ENCODE measurements around the gene CDC16. TPM values are rescaled to one million over a fixed set of nuclear protein-coding genes. Genes with fewer than 3 reads are reported as not detected.
A peak's percentile ranks its signal among the peaks of the same experiment; 100 is the strongest.

Gene CDC16
- total and polyA plus RNA-seq, 4 experiments from 2014 or later: 12.9 to 87.9 (median 53.7) TPM

- Mint-ChIP-seq H3K27me3 (no peaks in the 10 kb centered on the region), H3K36me3 (peaks cover 0 to 4% of the 10 kb centered on the region in 2 donors), H3K9me3 (no peaks in the 10 kb centered on the region), H3K27ac (peak overlapping the region; percentile 74 to 98 (median 89)), H3K4me1 (peaks cover 21 to 37% (median 31%) of the 10 kb centered on the region in 4 donors), H3K4me3 (peak overlapping the region; percentile 79 to 95 (median 93))
- Histone ChIP-seq H3K27me3 (ENCODE audit: insufficient read depth, low read length) (no peaks in the 10 kb centered on the region), H3K27ac (ENCODE audit: low read depth, low read length) (peak overlapping the region; percentile 79), H3K36me3 (ENCODE audit: insufficient read depth, low read length) (no peaks in the 10 kb centered on the region), H3K9me3 (ENCODE audit: control insufficient read depth in 1 of 2, low read length in 2 of 2) (no peaks in the 10 kb centered on the region), H3K4me3 (ENCODE audit: low read length in 2 of 2) (peak overlapping the region; percentile 12 to 88), H3K4me1 (ENCODE audit: insufficient read depth, low read length) (peaks cover 48% of the 10 kb centered on the region)
- POLR2A ChIA-PET (ENCODE audit: partially characterized antibody): interaction anchor here (1.7 to 4.1 kb wide), 2 partner anchors 15 to 32 kb away, joined by 3 to 24 read pairs; partner anchors contain the start of gene UPF3A
- intact Hi-C loops (cut with micrococcal nuclease): no loop called here
- DNase-seq: peak in 1 of 5 donors; percentile 41
- CTCF ChIA-PET (ENCODE audit: partially characterized antibody): interaction anchor here (0.8 kb wide), 1 partner anchor 33 kb away, joined by 5 read pairs; no protein-coding TSS in a partner anchor
Measured at GRCh38 chr13:114313061-114313860, 78.6 kb downstream of the CDC16 start.

GRCh38 chr13:114314074-114314912, 79.6 kb downstream of the CDC16 start, which contains the start of gene CHAMP1:
Gene CHAMP1, plus strand, starts transcription at chr13:114314503. Its CDS starts 9,340 bp downstream, at chr13:114323843.
- DNase-seq: peak; percentile 88 to 90 (median 89)
- H3K9me3 ChIP-seq (ENCODE audit: control insufficient read depth in 1 of 2, low read length in 2 of 2): no peaks in the 10 kb centered on the region
- intact Hi-C loops (cut with micrococcal nuclease): loop anchor here (1.0 kb wide), 1 partner anchor 33 kb away; the partner anchor contains the start of gene UPF3A
- Mint-ChIP-seq H3K9me3 (no peaks in the 10 kb centered on the region), H3K4me3 (peak within 1 kb of the TSS; percentile 86 to 95 (median 93)), H3K27ac (peak within 1 kb of the TSS; percentile 84 to 98 (median 90)), H3K36me3 (peaks cover 0 to 6% of the 10 kb centered on the region in 2 donors), H3K4me1 (peaks cover 28 to 48% (median 40%) of the 10 kb centered on the region in 4 donors), H3K27me3 (no peaks in the 10 kb centered on the region)
- H3K27ac ChIP-seq (ENCODE audit: low read depth, low read length): peak within 1 kb of the TSS; percentile 79
- no peaks in the 10 kb centered on the region for H3K36me3 ChIP-seq (ENCODE audit: insufficient read depth, low read length)
- H3K27me3 ChIP-seq (ENCODE audit: insufficient read depth, low read length): no peaks in the 10 kb centered on the region
- CTCF ChIA-PET (ENCODE audit: partially characterized antibody): interaction anchor here (0.8 kb wide), 1 partner anchor 34 kb away, joined by 5 read pairs; no protein-coding TSS in a partner anchor
- POLR2A ChIA-PET (ENCODE audit: partially characterized antibody): interaction anchor here (1.1 to 4.1 kb wide), 4 partner anchors 14 to 45 kb away, joined by 3 to 24 read pairs (median 6); partner anchors contain the start of gene UPF3A
- peaks cover 58% of the 10 kb centered on the region for H3K4me1 ChIP-seq (ENCODE audit: insufficient read depth, low read length)
- H3K4me3 ChIP-seq (ENCODE audit: low read length in 2 of 2): peak within 1 kb of the TSS; percentile 12 to 88

- peak overlapping the region; percentile 74 to 92 (median 88) for H3K4me3 Mint-ChIP-seq
- peaks cover 0 to 16% of the 10 kb centered on the region in 2 donors for H3K36me3 Mint-ChIP-seq
Measured at GRCh38 chr13:114315074-114315785, 80.5 kb downstream of the CDC16 start.

GRCh38 chr13:114318624-114319023, 83.9 kb downstream of the CDC16 start:
- H3K27ac Mint-ChIP-seq: peak overlapping the region in 6 of 7 donors; percentile 19 to 77 (median 46)
- H3K4me3 Mint-ChIP-seq: peak overlapping the region in 1 of 8 donors; percentile 13
- Histone ChIP-seq H3K4me3 (ENCODE audit: low read length in 2 of 2) (no peak overlapping the region), H3K4me1 (ENCODE audit: insufficient read depth, low read length) (peaks cover 55% of the 10 kb centered on the region), H3K27me3 (ENCODE audit: insufficient read depth, low read length) (no peaks in the 10 kb centered on the region), H3K9me3 (ENCODE audit: control insufficient read depth in 1 of 2, low read length in 2 of 2) (no peaks in the 10 kb centered on the region), H3K36me3 (ENCODE audit: insufficient read depth, low read length) (peaks cover 28% of the 10 kb centered on the region), H3K27ac (ENCODE audit: low read depth, low read length) (no peak overlapping the region)
- peaks cover 33 to 50% (median 42%) of the 10 kb centered on the region in 4 donors for H3K4me1 Mint-ChIP-seq
- POLR2A ChIA-PET (ENCODE audit: partially characterized antibody): interaction anchor here (0.6 to 1.0 kb wide), 2 partner anchors 35 to 39 kb away, joined by 3 to 4 read pairs; no protein-coding TSS in a partner anchor
- DNase-seq: no peak
- CTCF ChIA-PET (ENCODE audit: partially characterized antibody): interaction anchor here (1.4 to 2.4 kb wide), 3 partner anchors 9 to 21 kb away, joined by 3 to 6 read pairs (median 6); no protein-coding TSS in a partner anchor
- intact Hi-C loops (cut with micrococcal nuclease): no loop called here
- H3K27me3 Mint-ChIP-seq: no peaks in the 10 kb centered on the region
- H3K36me3 Mint-ChIP-seq: peaks cover 13 to 36% of the 10 kb centered on the region in 2 donors
- H3K9me3 Mint-ChIP-seq: no peaks in the 10 kb centered on the region

More at GRCh38 chr13:114315074-114315785, 80.5 kb downstream of the CDC16 start:
- ChIA-PET POLR2A (ENCODE audit: partially characterized antibody) (interaction anchor here (1.1 to 1.6 kb wide), 2 partner anchors 33 to 46 kb away, joined by 5 to 6 read pairs; partner anchors contain the start of gene UPF3A), CTCF (ENCODE audit: partially characterized antibody) (no interaction called here)
- Histone ChIP-seq H3K9me3 (ENCODE audit: control insufficient read depth in 1 of 2, low read length in 2 of 2) (no peaks in the 10 kb centered on the region), H3K27ac (ENCODE audit: low read depth, low read length) (peak overlapping the region; percentile 79), H3K4me1 (ENCODE audit: insufficient read depth, low read length) (peaks cover 63% of the 10 kb centered on the region), H3K4me3 (ENCODE audit: low read length in 2 of 2) (peak overlapping the region; percentile 12 to 88), H3K36me3 (ENCODE audit: insufficient read depth, low read length) (peaks cover 3% of the 10 kb centered on the region), H3K27me3 (ENCODE audit: insufficient read depth, low read length) (no peaks in the 10 kb centered on the region)
- intact Hi-C loops (cut with micrococcal nuclease): no loop called here
- no peaks in the 10 kb centered on the region for H3K27me3 Mint-ChIP-seq
- peak overlapping the region; percentile 74 to 92 (median 89) for H3K27ac Mint-ChIP-seq
- peak; percentile 39 to 59 (median 43) for DNase-seq
- no peaks in the 10 kb centered on the region for H3K9me3 Mint-ChIP-seq
- H3K4me1 Mint-ChIP-seq: peaks cover 36 to 57% (median 48%) of the 10 kb centered on the region in 4 donors

- POLR2A ChIA-PET (ENCODE audit: partially characterized antibody): no interaction called here
- no peaks in the 10 kb centered on the region for H3K27me3 ChIP-seq (ENCODE audit: insufficient read depth, low read length)
- Mint-ChIP-seq H3K27me3 (no peaks in the 10 kb centered on the region), H3K9me3 (no peaks in the 10 kb centered on the region), H3K27ac (peak overlapping the region; percentile 5 to 57 (median 43)), H3K4me3 (no peak overlapping the region), H3K4me1 (peaks cover 31 to 51% (median 38%) of the 10 kb centered on the region in 4 donors), H3K36me3 (peaks cover 21 to 42% of the 10 kb centered on the region in 2 donors)
- peaks cover 36% of the 10 kb centered on the region for H3K36me3 ChIP-seq (ENCODE audit: insufficient read depth, low read length)
- no peak overlapping the region for H3K27ac ChIP-seq (ENCODE audit: low read depth, low read length)
- DNase-seq: no peak
- CTCF ChIA-PET (ENCODE audit: partially characterized antibody): interaction anchor here (1.4 to 2.4 kb wide), 3 partner anchors 10 to 21 kb away, joined by 3 to 6 read pairs (median 6); no protein-coding TSS in a partner anchor
- intact Hi-C loops (cut with micrococcal nuclease): no loop called here
- peaks cover 51% of the 10 kb centered on the region for H3K4me1 ChIP-seq (ENCODE audit: insufficient read depth, low read length)
- H3K9me3 ChIP-seq (ENCODE audit: control insufficient read depth in 1 of 2, low read length in 2 of 2): no peaks in the 10 kb centered on the region
- H3K4me3 ChIP-seq (ENCODE audit: low read length in 2 of 2): no peak overlapping the region
Measured at GRCh38 chr13:114319441-114319913, 84.8 kb downstream of the CDC16 start.

GRCh38 chr13:114320065-114320464, 85.4 kb downstream of the CDC16 start:
- peaks cover 25 to 46% of the 10 kb centered on the region in 2 donors for H3K36me3 Mint-ChIP-seq

More at GRCh38 chr13:114320065-114320464, 85.4 kb downstream of the CDC16 start:
- Mint-ChIP-seq H3K4me3 (no peak overlapping the region), H3K27me3 (no peaks in the 10 kb centered on the region), H3K27ac (peak overlapping the region in 6 of 7 donors; percentile 0 to 57 (median 28)), H3K9me3 (no peaks in the 10 kb centered on the region), H3K4me1 (peaks cover 27 to 47% (median 35%) of the 10 kb centered on the region in 4 donors)
- Histone ChIP-seq H3K4me3 (ENCODE audit: low read length in 2 of 2) (no peak overlapping the region), H3K4me1 (ENCODE audit: insufficient read depth, low read length) (peaks cover 47% of the 10 kb centered on the region), H3K9me3 (ENCODE audit: control insufficient read depth in 1 of 2, low read length in 2 of 2) (no peaks in the 10 kb centered on the region), H3K27ac (ENCODE audit: low read depth, low read length) (no peak overlapping the region), H3K27me3 (ENCODE audit: insufficient read depth, low read length) (no peaks in the 10 kb centered on the region), H3K36me3 (ENCODE audit: insufficient read depth, low read length) (peaks cover 42% of the 10 kb centered on the region)
- no peak for DNase-seq
- ChIA-PET POLR2A (ENCODE audit: partially characterized antibody) (no interaction called here), CTCF (ENCODE audit: partially characterized antibody) (interaction anchor here (2.4 kb wide), 1 partner anchor 20 kb away, joined by 6 read pairs; no protein-coding TSS in a partner anchor)
- intact Hi-C loops (cut with micrococcal nuclease): no loop called here

Data from CD4-positive, alpha-beta memory T cell (primary cell).